LNCaP clone FGC (cell line): ENCODE measurements around the gene GTF3C6.
"Not testable (repeated sequence)": the region's sequence is repeated elsewhere in the genome, so short reads cannot be mapped to it uniquely, and the experiment has no call there.

Experiments used
- DNase-seq: peaks from one replicate; pipeline ENCODE4 v3.0.0-alpha.2; 2011; ENCODE audit warnings: low read depth
- H3K4me3 ChIP-seq: 2 replicates; pipeline ENCODE4 v1.5.1; 2011; ENCODE audit warnings: mild to moderate bottlenecking, low read depth, low read length, control low read depth
- CTCF ChIP-seq: IDR thresholded peaks from 2 replicates; pipeline ENCODE4 v1.5.1; 2012; ENCODE audit warnings: mild to moderate bottlenecking; ENCODE audit not compliant: control insufficient read depth, insufficient read depth; ENCODE audit errors: extremely low read depth

GTF3C6 gene

GRCh38 chr6:110999634-111000270, 41.2 kb downstream of the GTF3C6 start:
- no peak overlapping the region for H3K4me3 ChIP-seq

GRCh38 chr6:111002350-111002749, 43.8 kb downstream of the GTF3C6 start:
- H3K4me3 ChIP-seq = no peak overlapping the region
- no peak for DNase-seq
- TF ChIP-seq CTCF = no peak

More at GRCh38 chr6:110999634-111000270, 41.2 kb downstream of the GTF3C6 start:
- DNase-seq = no peak
- peak; percentile 42 for TF ChIP-seq CTCF

GRCh38 chr6:111011360-111012142, 53.0 kb downstream of the GTF3C6 start:
- TF ChIP-seq CTCF = peak; percentile 71
- no peak overlapping the region for H3K4me3 ChIP-seq
- peak; percentile 34 for DNase-seq

GRCh38 chr6:111012143-111012452, 53.6 kb downstream of the GTF3C6 start:
- DNase-seq = no peak
- H3K4me3 ChIP-seq = no peak overlapping the region
- TF ChIP-seq CTCF = no peak

- not testable (repeated sequence) for H3K4me3 ChIP-seq, DNase-seq
These were observed 54.0 kb downstream of the GTF3C6 start for GRCh38 chr6:111012520-111012919.

GRCh38 chr6:111013144-111013915, 54.8 kb downstream of the GTF3C6 start:
- no peak for TF ChIP-seq CTCF
- H3K4me3 ChIP-seq = no peak overlapping the region
- DNase-seq = peak; percentile 75

GRCh38 chr6:111015389-111016124, 57.1 kb downstream of the GTF3C6 start:
- no peak for DNase-seq
- no peak for TF ChIP-seq CTCF
- no peak overlapping the region for H3K4me3 ChIP-seq

GRCh38 chr6:111017241-111017640, 58.7 kb downstream of the GTF3C6 start:
- not testable (repeated sequence) for DNase-seq

More at GRCh38 chr6:111017241-111017640, 58.7 kb downstream of the GTF3C6 start:
- H3K4me3 ChIP-seq = not testable (repeated sequence)
